ENCODE measurements around the gene NCF4. TPM values are rescaled to one million over a fixed set of nuclear protein-coding genes. Genes with fewer than 3 reads are reported as not detected.
A peak's percentile ranks its signal among the peaks of the same experiment; 100 is the strongest.

The NCF4 gene
- total RNA-seq, 2 experiments from 2014 or later: 8.7 to 9.3 TPM

- intact Hi-C loops (cut with micrococcal nuclease): no loop called here
- Mint-ChIP-seq H3K27me3 (no peaks in the 10 kb centered on the region), H3K36me3 (no peaks in the 10 kb centered on the region), H3K4me1 (ENCODE audit: low read depth) (peaks cover 25% of the 10 kb centered on the region), H3K27ac (no peak overlapping the region), H3K9me3 (no peaks in the 10 kb centered on the region), H3K4me3 (no peak overlapping the region)
- CTCF ChIA-PET: interaction anchor here (2.7 kb wide), 1 partner anchor 13 kb away, joined by 15 read pairs; no protein-coding TSS in a partner anchor
- no peak for DNase-seq
- POLR2A ChIA-PET: no interaction called here
Observed at GRCh38 chr22:36870250-36870649, 9.4 kb downstream of the NCF4 start.

DNA sequence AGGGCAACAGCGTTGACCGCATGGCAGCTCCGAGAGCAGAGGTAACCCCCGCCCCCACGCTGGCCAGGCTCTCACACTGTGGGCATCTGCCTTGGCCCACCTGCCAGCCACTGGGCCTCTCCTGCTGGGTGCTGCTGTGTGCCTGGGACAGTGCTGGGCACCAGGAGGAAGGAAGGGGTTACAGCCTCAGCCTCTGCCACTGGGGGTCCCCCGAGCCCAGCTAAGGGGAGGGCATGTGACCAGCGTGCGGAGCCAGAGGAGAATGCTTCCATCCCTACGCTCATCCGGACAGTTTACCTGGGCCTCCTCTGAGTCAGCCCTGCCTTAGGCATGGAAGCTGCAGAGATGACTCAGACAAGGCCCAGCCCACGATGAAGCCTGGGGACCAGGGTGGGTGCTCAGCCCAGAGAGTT lies 10.9 kb downstream of the NCF4 start:
- no peaks in the 10 kb centered on the region for H3K9me3 Mint-ChIP-seq
- no peaks in the 10 kb centered on the region for H3K36me3 Mint-ChIP-seq
- H3K4me1 Mint-ChIP-seq (ENCODE audit: low read depth): peaks cover 19% of the 10 kb centered on the region
- ChIA-PET CTCF (interaction anchor here (2.7 kb wide), 1 partner anchor 15 kb away, joined by 15 read pairs; no protein-coding TSS in a partner anchor), POLR2A (no interaction called here)
- H3K4me3 Mint-ChIP-seq: no peak overlapping the region
- no peak for DNase-seq
- no peaks in the 10 kb centered on the region for H3K27me3 Mint-ChIP-seq
- intact Hi-C loops (cut with micrococcal nuclease): no loop called here
- no peak overlapping the region for H3K27ac Mint-ChIP-seq

DNA sequence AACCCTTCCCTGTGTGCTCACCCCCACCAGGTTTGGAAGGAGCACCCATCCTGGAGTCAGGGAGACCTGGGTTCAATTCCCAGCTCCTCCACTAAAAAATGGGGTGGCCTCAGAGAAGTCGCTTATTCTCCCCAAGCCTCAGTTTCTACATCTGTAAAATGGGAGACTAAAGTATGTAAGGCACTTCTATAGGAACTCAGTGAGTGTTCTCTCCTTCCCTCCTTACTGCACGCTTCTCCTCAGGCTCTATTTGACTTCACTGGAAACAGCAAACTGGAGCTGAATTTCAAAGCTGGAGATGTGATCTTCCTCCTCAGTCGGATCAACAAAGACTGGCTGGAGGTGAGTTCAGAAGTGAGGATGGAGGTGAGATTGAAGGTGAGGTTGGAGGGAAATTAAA lies 11.3 kb downstream of the NCF4 start:
- ChIA-PET CTCF (interaction anchor here (2.7 kb wide), 1 partner anchor 15 kb away, joined by 15 read pairs; no protein-coding TSS in a partner anchor), POLR2A (no interaction called here)
- no peak for DNase-seq
- intact Hi-C loops (cut with micrococcal nuclease): no loop called here
- H3K27ac Mint-ChIP-seq: no peak overlapping the region
- no peaks in the 10 kb centered on the region for H3K36me3 Mint-ChIP-seq
- H3K4me3 Mint-ChIP-seq: no peak overlapping the region
- H3K9me3 Mint-ChIP-seq: no peaks in the 10 kb centered on the region
- peaks cover 19% of the 10 kb centered on the region for H3K4me1 Mint-ChIP-seq (ENCODE audit: low read depth)
- H3K27me3 Mint-ChIP-seq: no peaks in the 10 kb centered on the region

- Mint-ChIP-seq H3K4me1 (ENCODE audit: low read depth) (peaks cover 19% of the 10 kb centered on the region), H3K27ac (peak overlapping the region; percentile 90), H3K36me3 (no peaks in the 10 kb centered on the region), H3K27me3 (no peaks in the 10 kb centered on the region), H3K4me3 (no peak overlapping the region), H3K9me3 (no peaks in the 10 kb centered on the region)
- DNase-seq: no peak
- CTCF ChIA-PET: interaction anchor here (0.6 to 2.8 kb wide), 11 partner anchors 9 to 327 kb away, joined by 3 to 16 read pairs (median 11); partner anchors contain the start of gene NCF4
- intact Hi-C loops (cut with micrococcal nuclease): no loop called here
- POLR2A ChIA-PET: interaction anchor here (1.0 to 1.3 kb wide), 4 partner anchors 8 to 14 kb away, joined by 3 to 11 read pairs (median 3); partner anchors contain the start of gene NCF4
Observed at GRCh38 chr22:36872866-36873498, 12.2 kb downstream of the NCF4 start.

DNA sequence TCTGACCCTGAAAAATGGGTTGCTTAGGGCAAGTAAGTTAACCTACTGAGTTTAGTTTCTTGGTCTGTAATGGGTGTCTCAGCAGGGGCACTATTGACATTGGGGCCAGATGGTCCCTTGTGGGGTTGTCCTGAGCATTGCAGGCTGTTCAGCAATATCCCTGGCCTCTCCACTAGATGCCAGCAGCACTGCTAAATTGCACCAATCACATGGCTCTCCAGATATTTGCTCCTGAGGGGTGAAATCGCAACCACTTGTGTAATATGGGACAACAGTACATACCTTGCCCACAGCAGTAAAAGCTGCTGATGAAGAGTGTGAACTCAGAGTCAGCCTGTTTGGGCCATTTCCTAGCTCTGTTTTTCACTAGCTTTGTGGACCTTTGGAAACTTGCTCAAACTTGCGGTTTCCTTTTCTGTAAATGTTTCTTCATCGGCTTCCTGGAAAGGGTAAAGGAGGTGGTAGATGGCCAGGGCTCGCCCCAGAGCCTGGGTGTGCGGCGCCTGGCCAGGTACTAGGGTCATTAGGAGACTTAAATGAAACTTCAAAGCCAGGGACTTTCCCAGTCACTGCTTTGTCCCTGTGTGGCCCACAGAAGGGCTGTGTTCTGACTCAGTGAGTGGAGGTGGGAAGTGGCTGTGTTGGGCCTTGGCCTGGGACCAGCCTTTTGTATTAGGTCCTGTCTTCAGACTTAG lies 13.0 kb downstream of the NCF4 start:
- Mint-ChIP-seq H3K27ac (peak overlapping the region; percentile 90), H3K9me3 (no peaks in the 10 kb centered on the region), H3K36me3 (no peaks in the 10 kb centered on the region), H3K4me1 (ENCODE audit: low read depth) (peaks cover 19% of the 10 kb centered on the region), H3K27me3 (no peaks in the 10 kb centered on the region), H3K4me3 (no peak overlapping the region)
- intact Hi-C loops (cut with micrococcal nuclease): loop anchor here (1.0 kb wide), 1 partner anchor 12 kb away; the partner anchor contains the start of gene NCF4
- ChIA-PET POLR2A (interaction anchor here (1.0 to 1.3 kb wide), 4 partner anchors 9 to 15 kb away, joined by 3 to 11 read pairs (median 3); partner anchors contain the start of gene NCF4), CTCF (interaction anchor here (0.6 to 2.8 kb wide), 10 partner anchors 9 to 326 kb away, joined by 3 to 16 read pairs (median 10); partner anchors contain the start of gene NCF4)
- DNase-seq: peak; percentile 76

- ChIA-PET CTCF (interaction anchor here (1.0 to 2.8 kb wide), 8 partner anchors 8 to 325 kb away, joined by 3 to 16 read pairs (median 11); partner anchors contain the start of gene NCF4), POLR2A (interaction anchor here (1.0 to 1.3 kb wide), 4 partner anchors 9 to 15 kb away, joined by 3 to 11 read pairs (median 3); partner anchors contain the start of gene NCF4)
- DNase-seq: no peak
- Mint-ChIP-seq H3K27ac (peak overlapping the region; percentile 90), H3K9me3 (no peaks in the 10 kb centered on the region), H3K27me3 (no peaks in the 10 kb centered on the region), H3K4me1 (ENCODE audit: low read depth) (peaks cover 19% of the 10 kb centered on the region), H3K4me3 (no peak overlapping the region), H3K36me3 (no peaks in the 10 kb centered on the region)
- intact Hi-C loops (cut with micrococcal nuclease): loop anchor here (1.0 kb wide), 1 partner anchor 13 kb away; the partner anchor contains the start of gene NCF4
Observed at GRCh38 chr22:36874309-36874696, 13.5 kb downstream of the NCF4 start.

GRCh38 chr22:36874736-36875135 lies 13.9 kb downstream of the NCF4 start:
- H3K36me3 Mint-ChIP-seq: no peaks in the 10 kb centered on the region
- intact Hi-C loops (cut with micrococcal nuclease): loop anchor here (1.0 kb wide), 1 partner anchor 13 kb away; the partner anchor contains the start of gene NCF4
- H3K4me1 Mint-ChIP-seq (ENCODE audit: low read depth): peaks cover 19% of the 10 kb centered on the region
- ChIA-PET POLR2A (interaction anchor here (1.1 kb wide), 1 partner anchor 14 kb away, joined by 4 read pairs; the partner anchor contains the start of gene NCF4), CTCF (interaction anchor here (1.2 to 2.8 kb wide), 5 partner anchors 8 to 22 kb away, joined by 3 to 16 read pairs (median 11); partner anchors contain the start of gene NCF4)
- peak overlapping the region; percentile 90 for H3K27ac Mint-ChIP-seq
- no peak overlapping the region for H3K4me3 Mint-ChIP-seq
- H3K27me3 Mint-ChIP-seq: no peaks in the 10 kb centered on the region
- no peak for DNase-seq
- peaks cover 4% of the 10 kb centered on the region for H3K9me3 Mint-ChIP-seq

DNA sequence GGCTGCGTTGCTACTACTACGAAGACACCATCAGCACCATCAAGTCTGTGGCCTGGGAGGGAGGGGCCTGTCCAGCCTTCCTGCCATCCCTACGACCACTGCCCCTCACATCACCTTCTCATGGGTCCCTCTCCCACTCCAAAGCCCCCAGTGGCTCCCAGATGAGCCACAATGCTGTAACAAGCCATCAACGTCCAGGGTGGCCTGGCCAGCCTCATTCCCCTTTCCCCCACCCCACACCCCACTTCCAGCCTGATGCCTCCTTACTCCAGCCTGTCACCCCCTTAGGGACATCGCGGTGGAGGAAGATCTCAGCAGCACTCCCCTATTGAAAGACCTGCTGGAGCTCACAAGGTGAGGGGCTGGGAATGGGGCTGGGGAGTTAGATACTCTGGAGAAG lies 14.9 kb downstream of the NCF4 start:
- H3K4me3 Mint-ChIP-seq: no peak overlapping the region
- peaks cover 3% of the 10 kb centered on the region for H3K36me3 Mint-ChIP-seq
- H3K27ac Mint-ChIP-seq: no peak overlapping the region
- peaks cover 14% of the 10 kb centered on the region for H3K9me3 Mint-ChIP-seq
- intact Hi-C loops (cut with micrococcal nuclease): no loop called here
- ChIA-PET POLR2A (interaction anchor here (1.1 kb wide), 1 partner anchor 15 kb away, joined by 4 read pairs; the partner anchor contains the start of gene NCF4), CTCF (interaction anchor here (1.2 to 2.8 kb wide), 2 partner anchors 14 to 23 kb away, joined by 3 to 16 read pairs; partner anchors contain the start of gene NCF4)
- peaks cover 23% of the 10 kb centered on the region for H3K4me1 Mint-ChIP-seq (ENCODE audit: low read depth)
- H3K27me3 Mint-ChIP-seq: no peaks in the 10 kb centered on the region
- no peak for DNase-seq

DNA sequence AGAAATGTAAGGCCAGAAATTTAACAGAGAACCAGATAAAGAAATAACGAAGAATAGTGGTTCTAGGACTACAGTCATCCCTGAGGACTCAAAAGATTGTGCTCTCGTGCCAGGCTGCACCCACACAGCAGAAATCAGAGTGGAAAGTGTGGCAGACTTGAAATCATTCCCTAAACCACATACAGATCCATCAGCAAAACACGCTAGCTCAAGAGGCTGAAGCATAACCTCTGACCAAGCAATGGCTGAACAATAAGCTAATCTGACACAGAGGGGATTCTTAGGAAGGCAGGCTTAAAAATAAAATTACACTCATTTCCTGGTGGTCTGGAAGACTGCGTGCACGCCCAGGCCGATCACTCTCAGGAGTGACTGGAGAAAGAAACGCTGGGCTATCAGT lies 19.0 kb downstream of the NCF4 start:
- no peak overlapping the region for H3K27ac Mint-ChIP-seq
- CTCF ChIA-PET: interaction anchor here (1.2 to 2.2 kb wide), 2 partner anchors 23 kb away, joined by 4 to 7 read pairs; no protein-coding TSS in a partner anchor
- peaks cover 42% of the 10 kb centered on the region for H3K9me3 Mint-ChIP-seq

GRCh38 chr22:36881504-36882245 lies 20.9 kb downstream of the NCF4 start:
- peaks cover 14% of the 10 kb centered on the region for H3K36me3 Mint-ChIP-seq
- peaks cover 42% of the 10 kb centered on the region for H3K9me3 Mint-ChIP-seq
- H3K27me3 Mint-ChIP-seq: peaks cover 2% of the 10 kb centered on the region
- CTCF ChIA-PET: interaction anchor here (1.0 to 7.5 kb wide), 3 partner anchors 8 to 102 kb away, joined by 3 to 72 read pairs (median 14); partner anchors contain the start of gene NCF4
- H3K4me1 Mint-ChIP-seq (ENCODE audit: low read depth): peaks cover 34% of the 10 kb centered on the region
- POLR2A ChIA-PET: interaction anchor here (1.0 kb wide), 1 partner anchor 21 kb away, joined by 6 read pairs; the partner anchor contains the start of gene NCF4
- no peak overlapping the region for H3K4me3 Mint-ChIP-seq
- intact Hi-C loops (cut with micrococcal nuclease): no loop called here
- DNase-seq: no peak
- H3K27ac Mint-ChIP-seq: peak overlapping the region; percentile 80

More for the DNA sequence above, 19.0 kb downstream of the NCF4 start:
- Mint-ChIP-seq H3K4me1 (ENCODE audit: low read depth) (peaks cover 29% of the 10 kb centered on the region), H3K36me3 (peaks cover 14% of the 10 kb centered on the region), H3K27me3 (peaks cover 2% of the 10 kb centered on the region), H3K4me3 (no peak overlapping the region)
- POLR2A ChIA-PET: no interaction called here
- intact Hi-C loops (cut with micrococcal nuclease): no loop called here
- DNase-seq: no peak

Data from activated CD4-positive, alpha-beta memory T cell treated with anti-CD3 and anti-CD28 coated beads for 36 hours (primary cell).